ENCODE measurements around the gene AKAP7.

Gene AKAP7

DNA sequence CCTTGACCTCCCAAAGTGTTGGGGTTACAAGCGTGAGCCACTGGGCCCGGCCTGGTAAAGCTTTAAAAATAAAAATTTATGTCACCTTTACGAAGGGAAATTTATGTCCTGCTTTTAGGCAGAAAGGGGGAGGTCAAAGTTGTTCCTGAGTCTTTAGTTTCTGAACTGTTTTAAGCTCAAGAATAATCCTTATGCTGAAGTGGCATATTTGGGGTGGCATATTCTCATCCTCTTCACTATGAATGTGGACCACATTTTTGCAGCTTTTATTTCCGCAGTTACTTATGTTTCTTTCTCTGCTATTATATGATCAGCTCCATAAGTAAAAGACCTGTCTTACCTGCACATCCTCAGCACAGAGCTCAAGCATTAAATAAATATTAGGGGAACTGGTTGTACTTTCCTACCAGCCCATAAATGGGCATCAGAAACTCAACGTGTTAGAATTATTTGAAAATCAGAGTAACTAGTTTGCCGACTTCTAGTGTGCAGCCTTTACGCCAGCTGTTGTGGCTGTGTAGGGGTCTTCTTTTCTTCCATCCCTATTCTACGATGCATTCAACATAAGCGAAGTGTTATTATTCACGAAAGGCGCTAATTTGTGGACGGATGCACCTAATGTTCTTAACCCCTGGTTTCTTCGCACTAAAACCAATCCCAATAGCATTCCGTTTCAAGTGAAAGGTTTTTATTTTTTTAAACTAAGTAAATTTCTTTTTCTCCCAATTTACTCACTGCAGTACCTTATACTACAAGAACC lies 867 bp upstream of the AKAP7 start:
- DNase-seq (ENCODE audit: low read depth in 2 of 2): no peak

DNA sequence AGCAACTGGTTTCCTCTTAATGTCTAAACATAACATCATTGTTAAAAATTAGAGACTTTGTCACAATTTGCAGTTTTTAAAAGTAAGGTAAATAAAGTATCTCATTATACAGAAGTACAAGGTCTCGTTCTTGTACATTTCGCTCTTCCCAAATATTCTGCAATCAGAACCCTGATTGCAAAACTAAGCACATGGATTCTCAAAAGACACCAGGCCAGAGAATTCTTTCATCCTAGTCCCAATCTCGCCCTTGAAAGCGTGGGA lies 355 bp upstream of the AKAP7 start:
- no peak for DNase-seq (ENCODE audit: low read depth in 2 of 2)

GRCh38 chr6:131136021-131136786 lies 937 bp downstream of the AKAP7 start:
- no peak for DNase-seq (ENCODE audit: low read depth in 2 of 2)

DNA sequence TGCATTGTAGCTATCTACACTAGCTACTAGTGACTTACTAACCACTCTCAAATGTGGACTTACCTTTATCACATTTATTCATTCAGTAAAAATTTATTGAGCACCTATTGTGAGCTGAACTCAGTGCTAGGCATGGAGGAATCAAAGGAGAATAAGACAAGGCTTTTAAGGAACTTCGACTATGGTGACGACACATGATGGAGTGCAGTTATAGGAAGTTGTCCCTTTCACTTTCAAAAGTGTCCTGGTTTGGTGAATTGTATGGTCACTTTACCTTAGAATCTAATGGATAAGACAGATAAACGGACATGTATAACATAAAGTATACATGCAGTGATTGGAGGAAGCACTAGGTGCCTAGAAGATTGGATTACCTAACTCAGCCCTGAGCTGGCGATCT lies 4.3 kb downstream of the AKAP7 start:
- DNase-seq (ENCODE audit: low read depth in 2 of 2): no peak

- DNase-seq (ENCODE audit: low read depth in 2 of 2): no peak
Observed at GRCh38 chr6:131143319-131143718, 8.1 kb downstream of the AKAP7 start.

- DNase-seq (ENCODE audit: low read depth in 2 of 2): no peak
Observed at GRCh38 chr6:131146865-131147264, 11.6 kb downstream of the AKAP7 start.

GRCh38 chr6:131156411-131156810 lies 21.1 kb downstream of the AKAP7 start:
- DNase-seq (ENCODE audit: low read depth in 2 of 2): no peak

- no peak for DNase-seq (ENCODE audit: low read depth in 2 of 2)
Observed at GRCh38 chr6:131159578-131159977, 24.3 kb downstream of the AKAP7 start.

GRCh38 chr6:131160254-131160758 lies 25.0 kb downstream of the AKAP7 start:
- no peak for DNase-seq (ENCODE audit: low read depth in 2 of 2)

DNA sequence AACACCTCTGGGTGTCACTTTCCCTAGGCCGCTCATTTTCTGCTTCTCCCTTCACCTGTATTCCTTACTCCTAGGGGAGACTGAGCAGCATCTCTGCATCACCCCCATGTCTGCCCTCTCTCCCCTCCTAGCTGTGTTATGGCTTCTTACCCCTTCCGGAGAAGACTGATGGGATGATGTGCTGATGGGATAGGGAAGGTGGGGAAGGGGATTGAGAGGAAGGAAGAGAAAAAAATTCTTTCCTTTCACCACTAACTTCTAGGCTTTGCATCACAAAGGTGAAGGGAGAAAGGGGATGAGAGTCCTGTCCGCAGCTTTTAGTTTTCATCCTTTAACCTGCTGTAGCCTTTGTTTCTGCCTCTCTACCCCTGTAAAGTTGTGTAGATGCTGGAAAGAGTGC lies 26.7 kb downstream of the AKAP7 start:
- DNase-seq (ENCODE audit: low read depth in 2 of 2): no peak

- DNase-seq (ENCODE audit: low read depth in 2 of 2): no peak
Observed at GRCh38 chr6:131163886-131164285, 28.6 kb downstream of the AKAP7 start.

- DNase-seq (ENCODE audit: low read depth in 2 of 2): no peak
Observed at GRCh38 chr6:131164506-131164905, 29.2 kb downstream of the AKAP7 start.

DNA sequence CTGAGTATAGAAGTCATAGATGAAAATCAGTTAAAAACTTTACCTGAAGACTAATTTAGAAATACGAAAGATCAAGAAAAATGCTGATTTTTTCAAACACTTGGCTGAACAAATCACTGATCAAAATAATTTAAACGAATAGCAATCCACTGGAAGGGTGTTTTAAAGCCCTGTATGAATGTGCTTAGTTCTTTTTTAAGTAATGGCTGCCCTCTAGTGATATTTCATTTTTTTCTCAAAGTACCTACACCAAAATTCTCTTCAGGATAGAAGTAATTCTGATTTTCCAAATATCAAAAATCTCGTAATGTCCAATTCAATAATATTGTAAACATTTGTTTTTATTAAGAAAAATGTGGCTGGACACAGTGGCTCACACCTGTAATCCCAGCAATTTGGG lies 32.5 kb downstream of the AKAP7 start:
- no peak for DNase-seq (ENCODE audit: low read depth in 2 of 2)

GRCh38 chr6:131169613-131170012 lies 34.3 kb downstream of the AKAP7 start:
- no peak for DNase-seq (ENCODE audit: low read depth in 2 of 2)

- no peak for DNase-seq (ENCODE audit: low read depth in 2 of 2)
Observed at GRCh38 chr6:131172222-131172621, 37.0 kb downstream of the AKAP7 start.

- DNase-seq (ENCODE audit: low read depth in 2 of 2): no peak
Observed at GRCh38 chr6:131173680-131174079, 38.4 kb downstream of the AKAP7 start.

DNA sequence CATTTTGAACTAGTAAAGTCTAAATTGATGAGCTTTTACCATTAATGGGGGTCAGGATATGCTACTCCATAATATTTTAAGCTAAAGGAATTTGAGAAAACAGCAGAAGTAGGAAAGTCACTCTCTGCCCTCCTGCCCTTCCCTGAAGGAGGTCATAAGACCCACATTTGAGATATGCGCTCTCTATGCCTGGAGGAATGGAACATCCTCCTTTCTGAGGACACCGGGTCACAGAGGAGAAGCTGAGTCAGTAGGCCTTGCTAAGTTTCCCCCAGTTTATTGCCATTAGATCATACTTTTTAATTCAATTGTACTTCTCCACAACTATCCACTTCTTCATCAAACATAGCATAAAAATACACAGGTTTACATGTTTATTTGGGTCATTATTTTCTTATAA lies 40.3 kb downstream of the AKAP7 start:
- DNase-seq (ENCODE audit: low read depth in 2 of 2): no peak

- DNase-seq (ENCODE audit: low read depth in 2 of 2): no peak
Observed at GRCh38 chr6:131177996-131178395, 42.7 kb downstream of the AKAP7 start.

DNA sequence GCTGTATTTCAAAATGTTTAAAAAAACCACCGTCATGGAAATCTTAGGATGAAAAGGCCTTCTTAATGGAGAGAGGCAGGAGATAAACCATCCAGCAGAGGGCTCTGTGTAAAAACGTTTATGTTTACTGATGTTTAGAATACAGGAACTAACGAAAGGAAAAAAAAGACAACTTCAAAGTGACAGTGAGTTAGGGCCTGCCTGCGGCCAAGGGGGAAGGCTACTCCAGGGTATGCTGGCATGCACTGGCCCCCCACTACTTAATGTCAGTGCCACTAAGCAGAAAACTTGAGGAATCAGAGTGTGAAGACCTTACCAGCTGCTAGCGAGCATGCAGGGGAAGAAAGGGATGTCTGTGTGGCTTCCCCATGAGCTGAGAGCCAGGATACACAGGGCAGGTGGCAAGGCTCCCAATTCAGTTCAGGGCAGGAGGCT lies 47.7 kb downstream of the AKAP7 start:
- no peak for DNase-seq (ENCODE audit: low read depth in 2 of 2)

DNA sequence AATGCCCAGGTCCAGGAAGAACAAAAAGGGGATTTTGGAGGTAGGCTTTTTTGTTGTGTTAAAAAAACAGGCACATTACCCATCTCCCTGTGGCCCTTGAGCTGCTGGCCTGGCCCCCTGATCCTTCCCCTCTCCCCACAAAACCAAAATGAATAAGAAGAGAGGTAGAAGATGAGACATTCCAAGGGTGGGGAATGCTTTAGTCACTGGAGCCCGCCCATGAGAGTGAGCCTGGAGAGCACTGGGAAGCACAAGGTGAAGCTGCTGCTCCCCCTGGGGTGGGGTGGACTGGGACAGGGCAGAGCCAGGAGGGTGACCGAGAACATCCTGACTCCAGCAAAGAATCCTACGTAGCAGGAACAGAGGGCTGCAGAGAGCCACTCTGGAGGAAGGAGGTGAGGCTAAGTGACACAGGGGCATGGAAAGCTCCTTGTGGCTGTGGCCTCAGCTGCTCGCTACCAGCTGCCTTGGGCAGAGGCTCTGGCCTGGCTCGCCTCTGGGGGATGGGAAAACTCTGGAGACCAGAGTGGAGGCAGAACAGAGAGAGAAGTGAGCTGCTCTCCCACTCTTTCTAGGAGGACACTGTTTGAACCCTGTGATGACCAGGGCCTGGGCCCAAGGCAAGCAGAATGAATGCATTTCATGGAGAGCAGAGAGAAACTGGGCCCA lies 48.3 kb downstream of the AKAP7 start:
- no peak for DNase-seq (ENCODE audit: low read depth in 2 of 2)

- no peak for DNase-seq (ENCODE audit: low read depth in 2 of 2)
Observed at GRCh38 chr6:131191590-131191989, 56.3 kb downstream of the AKAP7 start.

GRCh38 chr6:131197716-131198115 lies 62.4 kb downstream of the AKAP7 start:
- DNase-seq (ENCODE audit: low read depth in 2 of 2): no peak
